ENCODE measurements around the gene ZP4.
"Not testable (repeated sequence)": the region's sequence is repeated elsewhere in the genome, so short reads cannot be mapped to it uniquely, and the experiment has no call there.

The ZP4 gene

GRCh38 chr1:237875291-237875690, 15.4 kb downstream of the ZP4 start:
- no peak for DNase-seq (ENCODE audit: low read depth)

DNA sequence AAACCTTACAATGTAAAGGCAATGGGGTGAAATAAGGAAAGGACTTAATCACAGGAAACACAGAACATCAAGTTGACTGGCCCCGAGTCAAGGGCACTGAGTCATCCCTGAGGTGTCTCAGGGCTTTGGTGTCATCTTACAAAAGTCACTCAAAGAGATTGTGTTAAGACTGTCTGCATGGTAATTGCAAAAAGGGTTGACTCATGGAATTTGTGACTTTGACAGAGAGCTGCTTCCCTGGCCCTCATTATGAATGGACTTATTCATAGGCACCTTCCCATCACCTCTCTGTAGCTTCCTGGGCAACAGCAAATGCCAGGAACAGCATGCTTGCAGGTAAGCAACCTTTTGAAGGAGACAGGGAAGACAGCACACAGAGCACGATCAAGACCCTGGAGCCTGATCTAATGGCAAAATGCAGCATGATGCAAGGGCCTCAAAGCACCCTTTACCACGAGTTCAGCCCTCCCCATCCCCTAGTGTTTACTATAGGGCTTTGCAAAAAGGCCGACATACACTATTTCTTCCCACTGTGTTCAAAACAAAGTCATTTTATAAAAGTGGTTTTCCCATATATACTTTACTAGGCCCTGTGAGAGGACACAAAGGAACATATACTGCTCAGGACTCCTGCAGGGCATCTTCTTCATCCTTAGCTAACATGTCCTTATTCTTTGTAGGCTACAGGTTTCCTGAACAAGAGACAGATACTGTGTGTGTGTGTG, 17.1 kb downstream of the ZP4 start:
- DNase-seq (ENCODE audit: low read depth) = no peak

DNA sequence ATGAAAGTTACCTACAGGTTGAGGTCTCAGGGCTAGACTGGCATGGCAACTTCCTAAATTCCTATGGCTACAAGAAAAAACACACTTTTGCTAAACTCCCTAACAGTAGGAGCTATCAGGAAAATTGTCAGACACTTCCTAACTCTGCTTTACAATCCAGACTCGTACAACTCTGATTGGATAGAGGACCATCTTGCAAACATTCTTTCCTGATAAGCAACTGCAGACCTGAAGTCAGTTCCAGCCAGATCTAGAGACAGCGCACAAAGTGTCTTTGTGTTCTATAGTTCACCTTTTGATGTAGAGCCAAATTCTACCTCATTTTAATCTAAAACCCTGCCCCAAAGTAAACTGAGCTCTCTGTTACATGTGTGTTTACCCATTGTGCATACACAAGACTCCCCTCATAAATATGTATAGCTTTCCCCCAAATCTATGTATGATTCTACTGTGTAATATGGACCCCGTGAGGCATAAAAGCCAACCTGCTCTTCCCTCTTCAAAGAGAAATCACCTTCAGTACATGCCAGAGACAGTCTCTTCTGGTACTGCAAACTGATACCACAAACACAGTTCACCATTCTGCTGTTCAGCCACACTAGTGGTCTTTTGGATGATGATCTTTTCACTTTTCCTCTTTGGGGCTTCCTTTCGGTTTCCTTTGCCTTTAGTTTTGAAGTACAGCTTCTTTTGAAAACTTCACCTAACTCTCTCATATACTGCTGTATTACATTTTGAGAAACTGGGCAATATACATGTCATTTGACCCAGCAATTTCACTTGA, 21.7 kb downstream of the ZP4 start:
- DNase-seq (ENCODE audit: low read depth) = no peak

DNA sequence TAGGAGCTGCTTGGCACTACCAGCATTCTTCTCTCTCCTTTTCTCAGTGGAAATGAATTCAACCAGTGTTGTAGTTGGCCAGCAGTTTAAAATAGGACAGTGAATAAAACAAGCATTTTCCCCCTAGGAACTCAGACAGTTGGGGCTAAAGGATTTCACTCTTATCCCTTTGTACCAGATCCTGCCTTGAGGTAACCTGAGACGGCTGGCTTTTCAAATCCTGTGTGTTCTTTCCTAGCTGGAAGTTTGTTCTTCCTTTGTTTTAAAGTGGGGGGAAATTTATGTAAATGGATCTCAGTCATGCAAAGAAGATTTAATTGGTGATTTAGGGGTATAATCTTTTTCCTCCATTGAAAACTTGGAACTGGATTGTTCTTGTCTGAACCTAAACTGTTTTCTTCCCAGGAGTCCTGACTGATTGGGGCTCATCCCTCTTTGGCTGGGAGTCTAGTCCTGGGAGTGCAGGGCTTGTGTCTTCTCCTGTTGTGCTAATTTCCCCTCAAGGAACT, 23.3 kb downstream of the ZP4 start:
- no peak for DNase-seq (ENCODE audit: low read depth)

GRCh38 chr1:237864338-237865244, 26.1 kb downstream of the ZP4 start:
- DNase-seq (ENCODE audit: low read depth) = no peak

DNA sequence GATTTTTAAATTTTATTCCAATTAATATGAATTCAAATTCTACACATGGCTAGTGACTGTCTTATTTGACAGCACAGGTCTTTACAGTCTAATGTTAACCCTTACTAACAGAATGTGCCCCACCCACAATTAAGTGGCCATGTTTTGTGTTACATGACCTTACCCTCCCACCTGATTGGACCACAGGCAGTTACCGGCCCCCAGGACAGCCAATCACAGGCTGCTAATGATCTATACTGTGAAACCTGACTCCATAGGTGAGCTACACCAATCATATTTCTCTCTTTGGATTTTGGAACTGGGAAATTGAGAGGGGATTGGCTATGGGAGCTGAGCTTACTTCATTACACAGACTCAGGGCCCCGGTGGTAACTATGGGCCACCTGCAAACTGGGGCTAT, 27.5 kb downstream of the ZP4 start:
- DNase-seq (ENCODE audit: low read depth) = no peak

GRCh38 chr1:237861944-237862343, 28.8 kb downstream of the ZP4 start:
- no peak for DNase-seq (ENCODE audit: low read depth)

DNA sequence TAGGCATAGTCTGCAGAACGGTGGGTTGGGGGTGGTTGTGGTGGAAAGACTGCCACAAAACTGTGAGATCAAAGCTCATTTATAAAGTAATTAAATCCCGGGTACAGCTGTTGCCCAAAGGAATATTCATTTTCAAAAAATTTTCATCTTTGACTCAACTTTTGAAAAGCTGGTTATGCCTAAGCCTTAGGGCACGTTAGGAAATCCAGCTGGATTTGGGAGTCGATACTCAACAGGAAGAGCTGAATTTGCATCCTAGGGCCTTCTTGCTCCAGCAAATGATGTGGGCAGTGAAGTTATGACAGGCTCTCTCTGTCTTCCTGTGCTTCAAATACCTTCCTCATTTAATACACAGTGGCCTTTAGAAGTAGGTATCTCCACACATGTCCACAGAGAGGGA, 31.7 kb downstream of the ZP4 start:
- DNase-seq (ENCODE audit: low read depth) = no peak

DNA sequence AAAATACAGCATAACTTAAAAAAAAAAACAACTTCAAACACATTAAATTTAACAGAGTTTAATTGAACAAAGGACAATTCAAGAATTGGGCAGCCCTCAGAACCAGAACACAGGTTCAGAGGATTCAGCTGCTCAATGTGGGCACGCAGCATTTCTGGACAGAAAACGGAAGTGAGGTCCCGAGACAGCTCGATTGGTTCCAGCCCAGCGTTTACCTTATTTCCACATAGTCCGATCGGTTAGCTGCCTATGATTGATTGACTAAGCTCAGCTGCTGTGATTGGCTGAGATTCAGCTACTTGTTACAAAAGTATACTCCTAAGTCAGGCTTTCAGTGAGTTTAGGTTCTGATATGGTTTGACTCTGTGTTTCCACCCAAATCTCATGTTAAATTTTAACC, 33.3 kb downstream of the ZP4 start:
- no peak for DNase-seq (ENCODE audit: low read depth)

- DNase-seq (ENCODE audit: low read depth) = no peak
These were observed 38.4 kb downstream of the ZP4 start for GRCh38 chr1:237852342-237852741.

GRCh38 chr1:237851210-237851845, 39.4 kb downstream of the ZP4 start:
- no peak for DNase-seq (ENCODE audit: low read depth)

DNA sequence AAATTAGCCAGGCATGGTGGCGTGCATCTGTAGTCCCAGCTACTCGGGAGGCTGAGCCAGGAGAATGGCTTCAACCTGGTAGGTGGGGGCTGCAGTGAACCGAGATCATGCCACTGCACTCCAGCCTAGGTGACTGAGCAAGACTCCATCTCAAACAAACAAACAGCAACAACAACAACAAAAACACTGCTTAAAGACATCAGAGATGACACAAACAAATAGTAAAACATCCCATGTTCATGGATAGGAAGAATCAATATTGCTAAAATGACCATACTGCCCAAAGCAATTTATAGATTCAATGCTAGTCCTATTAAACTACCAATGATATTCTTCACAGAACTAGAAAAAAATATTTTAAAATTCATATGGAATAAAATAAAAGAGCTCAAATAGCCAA, 47.2 kb downstream of the ZP4 start:
- DNase-seq (ENCODE audit: low read depth) = not testable (repeated sequence)

DNA sequence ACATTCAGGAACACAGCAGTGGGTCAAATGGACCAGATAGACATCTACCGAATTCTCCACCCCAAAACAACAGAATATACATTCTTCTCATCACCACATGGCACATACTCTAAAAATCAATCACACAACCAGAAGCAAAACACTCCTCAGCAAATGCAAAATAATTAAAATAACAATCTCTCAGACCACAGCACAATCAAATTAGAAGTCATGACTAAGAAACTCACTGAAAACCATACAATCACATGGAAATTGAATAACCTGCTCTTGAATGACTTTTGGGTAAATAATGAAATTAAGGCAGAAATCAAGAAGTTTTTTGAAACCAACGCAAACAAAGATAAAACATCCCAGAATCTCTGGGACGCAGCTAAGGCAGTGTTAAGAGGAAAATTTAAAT, 49.2 kb downstream of the ZP4 start:
- no peak for DNase-seq (ENCODE audit: low read depth)

DNA sequence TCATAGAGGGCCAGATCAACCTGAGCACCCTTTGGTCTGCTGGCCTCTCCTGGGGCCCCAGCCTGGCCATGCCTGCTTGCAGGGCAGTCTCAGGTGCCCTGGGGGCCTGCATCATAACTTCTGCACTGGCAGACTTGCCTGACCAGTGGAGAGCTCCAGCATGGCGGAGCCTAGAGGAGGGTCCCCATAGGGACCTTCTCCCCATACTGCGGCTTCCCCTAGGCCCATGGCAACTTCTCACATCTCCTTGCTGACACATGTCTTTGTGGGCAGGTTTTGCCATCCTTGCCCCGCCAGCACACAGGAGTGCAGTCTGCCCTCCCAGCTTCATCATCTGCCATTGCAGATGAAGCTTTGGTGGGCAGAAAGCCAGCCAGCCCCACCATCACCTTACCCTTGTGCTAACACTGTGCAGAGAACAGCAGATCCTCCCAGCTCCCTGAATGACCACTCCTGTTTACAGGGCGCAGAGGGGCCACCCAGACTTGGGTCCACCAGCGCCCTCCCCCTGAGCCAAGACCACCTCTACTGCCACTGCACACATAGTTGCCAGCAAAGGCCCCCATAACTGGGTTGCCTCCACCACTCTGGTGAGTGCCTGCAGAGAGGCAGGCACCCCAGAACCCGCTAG, 51.7 kb downstream of the ZP4 start:
- DNase-seq (ENCODE audit: low read depth) = no peak

- DNase-seq (ENCODE audit: low read depth) = no peak
These were observed 52.4 kb downstream of the ZP4 start for GRCh38 chr1:237838320-237838719.

- DNase-seq (ENCODE audit: low read depth) = no peak
These were observed 56.3 kb downstream of the ZP4 start for GRCh38 chr1:237834461-237834860.

DNA sequence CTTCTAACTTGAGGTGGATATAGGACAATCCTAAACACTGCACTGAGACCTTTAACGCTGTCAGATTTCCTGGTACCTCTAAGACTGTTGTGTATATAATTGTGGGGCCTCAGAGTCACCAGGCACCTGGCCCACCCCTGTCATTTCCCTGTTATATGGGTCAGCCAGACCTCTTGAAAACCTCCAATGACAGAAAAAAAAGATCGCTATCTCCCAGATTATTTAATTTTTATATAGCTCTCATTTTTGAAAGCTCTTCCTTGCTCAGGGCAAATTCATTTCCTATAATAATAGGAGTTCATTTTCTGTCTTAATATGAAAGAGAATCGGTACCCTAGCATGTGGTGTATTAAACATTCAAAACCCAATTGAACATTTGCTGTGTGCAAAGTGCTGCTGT, 56.7 kb downstream of the ZP4 start:
- DNase-seq (ENCODE audit: low read depth) = no peak

DNA sequence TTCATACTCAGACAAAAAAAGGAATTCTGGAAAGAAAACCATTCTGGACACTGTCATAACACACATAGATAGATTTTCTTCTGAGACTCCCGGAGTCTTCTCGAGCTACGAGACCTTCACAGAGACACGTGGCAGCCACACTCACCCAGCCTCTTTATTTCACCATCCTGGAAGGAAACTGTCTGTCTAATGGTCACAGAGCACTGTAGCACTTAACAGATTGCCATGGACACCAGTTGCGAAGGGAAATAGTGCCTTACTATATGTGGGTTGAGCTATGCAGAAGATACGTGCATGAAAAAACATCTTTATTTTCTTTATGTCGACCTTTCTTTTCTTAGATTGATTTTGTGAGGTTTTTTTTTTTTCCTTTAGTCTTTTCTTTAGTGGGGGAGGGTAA, 57.9 kb downstream of the ZP4 start:
- DNase-seq (ENCODE audit: low read depth) = no peak

Data from fibroblast of gingiva (primary cell).